Peyer's patch (tissue), 4 donors: ENCODE results near the gene KIRREL3.

Experiments
- POLR2A ChIP-seq, 2 donors: fragments of 450-650 bp; IDR thresholded peaks; one replicate each; pipeline ENCODE4 v1.5.1; 2017; ENCODE audit warnings: antibody characterized with exemption in 2 of 2, mild to moderate bottlenecking in 2 of 2, moderate library complexity in 2 of 2
- TF ChIP-seq, protein P1 (sequence below), 6 experiments: fragments of 450-650 bp in 4 of 6; fragments of 200-600 bp in 2 of 6; sonication (generic) in 1 of 6; IDR thresholded peaks; one replicate each; pipeline ENCODE4 v1.5.1; 2017 to 2019; ENCODE audit warnings: antibody characterized with exemption in 6 of 6, mild to moderate bottlenecking in 3 of 6, moderate library complexity in 1 of 6

DNA sequence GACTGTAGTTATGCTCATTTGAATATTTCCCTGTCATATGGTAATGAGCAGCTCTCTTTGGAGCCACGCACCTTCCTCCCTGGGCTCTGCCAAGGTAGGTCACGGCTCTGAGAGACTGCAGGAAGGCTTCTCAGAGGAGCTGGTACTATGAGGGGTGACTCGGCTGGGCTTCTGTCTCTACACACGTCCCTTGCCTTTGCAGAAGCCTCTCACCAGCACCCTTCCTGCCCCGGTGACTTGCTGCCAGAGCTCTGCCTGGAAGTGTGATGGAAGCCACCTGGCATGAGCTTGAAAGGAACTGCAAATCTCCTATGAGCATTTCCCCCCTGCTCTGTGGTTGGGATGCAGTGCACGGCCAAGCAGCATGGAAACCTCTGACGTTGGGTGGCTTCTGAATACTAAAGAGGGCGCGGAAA, 74.2 kb downstream of the KIRREL3 start:
- TF ChIP-seq, protein P1, sequence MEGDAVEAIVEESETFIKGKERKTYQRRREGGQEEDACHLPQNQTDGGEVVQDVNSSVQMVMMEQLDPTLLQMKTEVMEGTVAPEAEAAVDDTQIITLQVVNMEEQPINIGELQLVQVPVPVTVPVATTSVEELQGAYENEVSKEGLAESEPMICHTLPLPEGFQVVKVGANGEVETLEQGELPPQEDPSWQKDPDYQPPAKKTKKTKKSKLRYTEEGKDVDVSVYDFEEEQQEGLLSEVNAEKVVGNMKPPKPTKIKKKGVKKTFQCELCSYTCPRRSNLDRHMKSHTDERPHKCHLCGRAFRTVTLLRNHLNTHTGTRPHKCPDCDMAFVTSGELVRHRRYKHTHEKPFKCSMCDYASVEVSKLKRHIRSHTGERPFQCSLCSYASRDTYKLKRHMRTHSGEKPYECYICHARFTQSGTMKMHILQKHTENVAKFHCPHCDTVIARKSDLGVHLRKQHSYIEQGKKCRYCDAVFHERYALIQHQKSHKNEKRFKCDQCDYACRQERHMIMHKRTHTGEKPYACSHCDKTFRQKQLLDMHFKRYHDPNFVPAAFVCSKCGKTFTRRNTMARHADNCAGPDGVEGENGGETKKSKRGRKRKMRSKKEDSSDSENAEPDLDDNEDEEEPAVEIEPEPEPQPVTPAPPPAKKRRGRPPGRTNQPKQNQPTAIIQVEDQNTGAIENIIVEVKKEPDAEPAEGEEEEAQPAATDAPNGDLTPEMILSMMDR (IDR thresholded peaks at IDR 0.05): no peak
- no peak for TF ChIP-seq POLR2A (IDR thresholded peaks at IDR 0.05)
